HEK293 (cell line): ENCODE results near the gene MYL7.

Experiments
- CTCF ChIA-PET: fragments of 350-600 bp; formaldehyde crosslinking; extraction: SDS; loops from one replicate; lab custom pipeline; 2021; ENCODE audit warnings: antibody characterized with exemption; lab: Yijun Ruan, JAX
- POLR2A ChIA-PET: fragments of 300-600 bp; formaldehyde crosslinking; extraction: SDS; loops from one replicate; lab custom pipeline; 2020; ENCODE audit warnings: antibody characterized with exemption, inconsistent platforms; lab: Yijun Ruan, JAX
- H3K27ac ChIP-seq: fragments of 200-500 bp; sonication (Bioruptor generic); 2 replicates; pipeline ENCODE4 v1.5.1; 2014; ENCODE audit warnings: low read depth, low read length, control low read depth, inconsistent platforms; ENCODE audit errors: extremely low read depth
- H3K36me3 ChIP-seq, 2 experiments: fragments of 200-500 bp in 1 of 2; sonication (Bioruptor generic) in 1 of 2; 1 replicate in 1 of 2; 2 replicates in 1 of 2; pipeline ENCODE4 v1.5.1; 2014 to 2017; ENCODE audit warnings: inconsistent platforms in 2 of 2, low read length in 2 of 2; ENCODE audit not compliant: control insufficient read depth in 2 of 2, insufficient read depth in 1 of 2
- H3K4me1 ChIP-seq: fragments of 200-500 bp; sonication (Bioruptor generic); 2 replicates; pipeline ENCODE4 v1.5.1; 2014; ENCODE audit warnings: mild to moderate bottlenecking, low read length, inconsistent platforms; ENCODE audit not compliant: control insufficient read depth, insufficient read depth
- H3K4me3 ChIP-seq: 2 replicates; pipeline ENCODE4 v1.5.1; 2011; ENCODE audit warnings: low read depth, mild to moderate bottlenecking, control low read depth, low read length, moderate library complexity
- H3K9me3 ChIP-seq: fragments of 200-500 bp; sonication (Bioruptor generic); 2 replicates; pipeline ENCODE4 v1.5.1; 2014; ENCODE audit warnings: low read depth, low read length, inconsistent platforms; ENCODE audit not compliant: control insufficient read depth, insufficient read depth
- ATF2 ChIP-seq: fragments of 450-650 bp; formaldehyde crosslinking; IDR thresholded peaks from 2 replicates; pipeline ENCODE4 v1.5.1; 2016; ENCODE audit warnings: missing biosample characterization, missing genetic modification characterization, low read depth
- ELK4 ChIP-seq: IDR thresholded peaks from 2 replicates; pipeline ENCODE4 v1.6.1; 2011; ENCODE audit warnings: mild to moderate bottlenecking, low read depth, low read length, borderline replicate concordance
- FEZF1 ChIP-seq: fragments of 450-650 bp; formaldehyde crosslinking; IDR thresholded peaks from 2 replicates; pipeline ENCODE4 v1.5.1; 2016; ENCODE audit warnings: missing biosample characterization, missing genetic modification characterization
- ZBTB17 ChIP-seq: fragments of 450-650 bp; formaldehyde crosslinking; IDR thresholded peaks from 2 replicates; pipeline ENCODE4 v1.5.1; 2016; ENCODE audit warnings: missing biosample characterization, missing genetic modification characterization
- ZBTB21 ChIP-seq: fragments of 450-650 bp; formaldehyde crosslinking; IDR thresholded peaks from 2 replicates; pipeline ENCODE4 v1.5.1; 2017; ENCODE audit warnings: missing biosample characterization, missing genetic modification characterization
- ZFP69B ChIP-seq: fragments of 450-650 bp; formaldehyde crosslinking; IDR thresholded peaks from 2 replicates; pipeline ENCODE4 v1.5.1; 2016; ENCODE audit warnings: missing biosample characterization, missing genetic modification characterization
- ZIC2 ChIP-seq: fragments of 450-650 bp; formaldehyde crosslinking; IDR thresholded peaks from 2 replicates; pipeline ENCODE4 v1.5.1; 2016; ENCODE audit warnings: missing biosample characterization, missing genetic modification characterization
- ZNF19 ChIP-seq: fragments of 450-650 bp; formaldehyde crosslinking; IDR thresholded peaks from 2 replicates; pipeline ENCODE4; 2016; ENCODE audit warnings: missing biosample characterization, missing genetic modification characterization, low read depth
- ZNF24 ChIP-seq: fragments of 450-650 bp; formaldehyde crosslinking; IDR thresholded peaks from 2 replicates; pipeline ENCODE4 v1.5.1; 2016; ENCODE audit warnings: missing biosample characterization, missing genetic modification characterization
- ZNF302 ChIP-seq: fragments of 450-650 bp; formaldehyde crosslinking; IDR thresholded peaks from 2 replicates; pipeline ENCODE4 v1.5.1; 2016; ENCODE audit warnings: missing biosample characterization, missing genetic modification characterization, low read depth
- ZNF366 ChIP-seq: fragments of 450-650 bp; formaldehyde crosslinking; conservative IDR thresholded peaks from 2 replicates; pipeline ENCODE4 v1.5.1; 2016; ENCODE audit warnings: missing biosample characterization, missing genetic modification characterization
- ZNF398 ChIP-seq: fragments of 450-650 bp; formaldehyde crosslinking; IDR thresholded peaks from 2 replicates; pipeline ENCODE4 v1.5.1; 2017; ENCODE audit warnings: missing biosample characterization, missing genetic modification characterization
- ZNF423 ChIP-seq: fragments of 450-650 bp; formaldehyde crosslinking; IDR thresholded peaks from 2 replicates; pipeline ENCODE4 v1.5.1; 2016; ENCODE audit warnings: missing biosample characterization, missing genetic modification characterization
- ZNF473 ChIP-seq: fragments of 450-650 bp; formaldehyde crosslinking; IDR thresholded peaks from 2 replicates; pipeline ENCODE4 v1.5.1; 2017; ENCODE audit warnings: missing biosample characterization, missing genetic modification characterization
- ZNF514 ChIP-seq: fragments of 450-650 bp; formaldehyde crosslinking; IDR thresholded peaks from 2 replicates; pipeline ENCODE4 v1.5.1; 2016; ENCODE audit warnings: missing biosample characterization, missing genetic modification characterization
- ZNF544 ChIP-seq: fragments of 450-650 bp; formaldehyde crosslinking; IDR thresholded peaks from 2 replicates; pipeline ENCODE4 v1.5.0; 2017; ENCODE audit warnings: missing biosample characterization, missing genetic modification characterization
- ZNF600 ChIP-seq: fragments of 450-650 bp; formaldehyde crosslinking; IDR thresholded peaks from 2 replicates; pipeline ENCODE4 v1.5.1; 2016; ENCODE audit warnings: missing biosample characterization, missing genetic modification characterization
- ZNF660 ChIP-seq: fragments of 450-650 bp; IDR thresholded peaks from 2 replicates; pipeline ENCODE4 v1.5.1; 2018; ENCODE audit warnings: missing biosample characterization, mild to moderate bottlenecking, missing genetic modification characterization
- ZNF692 ChIP-seq: fragments of 450-650 bp; formaldehyde crosslinking; IDR thresholded peaks from 2 replicates; pipeline ENCODE4 v1.5.1; 2016; ENCODE audit warnings: missing biosample characterization, missing genetic modification characterization
- TF ChIP-seq, protein P1 (sequence below): fragments of 450-650 bp; formaldehyde crosslinking; IDR thresholded peaks from 2 replicates; pipeline ENCODE4 v1.5.1; 2017; ENCODE audit warnings: missing biosample characterization, missing genetic modification characterization

Gene MYL7

GRCh38 chr7:44182827-44183226 lies 41.7 kb upstream of the MYL7 start:
- POLR2A ChIA-PET = no interaction called here
- peaks cover 4% of the 10 kb centered on the region; the same call in 1 of the 2 replicates for H3K4me1 ChIP-seq
- TF ChIP-seq ZNF302 (no peak), ZNF473 (tag by site-specific recombination) (no peak), ZNF692 (tag by site-specific recombination) (no peak), ZNF24 (tag by site-specific recombination) (no peak), ZBTB21 (no peak)
- TF ChIP-seq, all 188 proteins: peak for 0
- Histone ChIP-seq H3K27ac (no peak overlapping the region), H3K36me3 (no peaks in the 10 kb centered on the region), H3K4me3 (no peak overlapping the region), H3K9me3 (no peaks in the 10 kb centered on the region)
- CTCF ChIA-PET = no interaction called here

DNA sequence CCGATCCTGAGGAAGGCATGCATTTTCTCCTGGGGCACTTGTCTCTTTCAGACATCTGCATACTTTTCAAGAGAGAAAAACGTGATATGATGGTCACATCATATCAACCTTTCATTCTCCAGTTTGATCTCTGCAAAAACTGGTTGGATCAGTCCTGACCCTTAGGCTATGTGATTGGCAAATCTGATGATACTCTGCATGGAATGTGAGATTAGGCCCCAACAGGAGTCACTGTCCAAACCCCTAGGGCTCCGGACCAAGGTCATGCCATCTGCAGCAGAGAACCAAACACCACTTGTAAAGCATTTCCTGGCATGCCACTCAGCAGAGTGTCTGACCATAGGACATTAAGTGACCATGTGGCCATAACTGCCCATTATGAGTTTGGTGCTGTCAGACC lies 39.5 kb upstream of the MYL7 start:
- CTCF ChIA-PET = no interaction called here
- no peak for TF ChIP-seq ZNF600
- TF ChIP-seq ELK4 = no peak
- Histone ChIP-seq H3K36me3 (no peaks in the 10 kb centered on the region), H3K9me3 (no peaks in the 10 kb centered on the region), H3K4me3 (no peak overlapping the region), H3K27ac (no peak overlapping the region), H3K4me1 (peaks cover 10% of the 10 kb centered on the region; the same call in 1 of the 2 replicates)
- POLR2A ChIA-PET = no interaction called here

DNA sequence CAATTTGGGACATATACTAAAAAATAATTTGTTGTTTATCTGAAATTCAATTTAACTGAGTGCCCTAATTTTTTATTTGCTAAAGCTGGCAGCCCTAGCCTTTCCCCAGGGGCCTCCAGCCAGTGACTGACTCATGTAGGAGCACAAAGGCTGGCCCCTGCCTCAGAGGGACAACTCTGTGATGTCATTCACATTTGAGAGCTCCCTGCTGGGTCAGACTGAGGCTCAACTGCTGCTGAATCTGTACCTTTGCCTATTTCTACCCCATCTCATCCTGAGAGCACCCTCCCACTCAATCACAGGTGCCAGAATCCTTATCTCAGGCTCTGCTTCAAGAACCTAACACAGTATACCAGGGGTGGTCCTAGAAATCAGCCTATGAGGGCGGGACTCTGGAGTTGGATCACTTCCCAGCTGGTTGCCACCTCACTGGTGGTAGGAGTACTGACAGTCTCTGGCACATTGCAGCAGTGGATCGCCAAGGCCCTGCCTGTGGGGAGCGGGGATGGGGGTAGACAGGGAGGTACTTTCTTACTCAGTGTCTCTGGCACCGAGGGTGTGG lies 36.5 kb upstream of the MYL7 start:
- CTCF ChIA-PET = interaction anchor here (0.7 to 0.9 kb wide), 2 partner anchors 20 to 105 kb away, joined by 3 read pairs; no protein-coding TSS in a partner anchor
- Histone ChIP-seq H3K9me3 (no peaks in the 10 kb centered on the region), H3K27ac (no peak overlapping the region), H3K4me1 (peaks cover 7% of the 10 kb centered on the region; the same call in 1 of the 2 replicates), H3K4me3 (no peak overlapping the region), H3K36me3 (no peaks in the 10 kb centered on the region)
- POLR2A ChIA-PET = no interaction called here
- TF ChIP-seq ZNF398 (tag by site-specific recombination) = peak; percentile 89
- no peak for TF ChIP-seq ZNF19
- no peak for TF ChIP-seq ZNF544 (tag by site-specific recombination)
- 0 out of 2 replicates have a peak, but pooled peaks have one; percentile 15 for TF ChIP-seq ZNF366 (tag by site-specific recombination)
- peak; percentile 28; the same call in 1 of the 2 replicates for TF ChIP-seq FEZF1
- TF ChIP-seq ZNF423 (tag by site-specific recombination) = no peak
- TF ChIP-seq, protein P1, sequence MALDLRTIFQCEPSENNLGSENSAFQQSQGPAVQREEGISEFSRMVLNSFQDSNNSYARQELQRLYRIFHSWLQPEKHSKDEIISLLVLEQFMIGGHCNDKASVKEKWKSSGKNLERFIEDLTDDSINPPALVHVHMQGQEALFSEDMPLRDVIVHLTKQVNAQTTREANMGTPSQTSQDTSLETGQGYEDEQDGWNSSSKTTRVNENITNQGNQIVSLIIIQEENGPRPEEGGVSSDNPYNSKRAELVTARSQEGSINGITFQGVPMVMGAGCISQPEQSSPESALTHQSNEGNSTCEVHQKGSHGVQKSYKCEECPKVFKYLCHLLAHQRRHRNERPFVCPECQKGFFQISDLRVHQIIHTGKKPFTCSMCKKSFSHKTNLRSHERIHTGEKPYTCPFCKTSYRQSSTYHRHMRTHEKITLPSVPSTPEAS (tag by site-specific recombination) = no peak
- no peak for TF ChIP-seq ZNF514
- TF ChIP-seq ZIC2 (tag by site-specific recombination) = peak; percentile 82
- TF ChIP-seq ZNF600 = peak; percentile 47; the same call in 1 of the 2 replicates
- TF ChIP-seq ZNF660 = peak; percentile 68
- 0 out of 2 replicates have a peak, but pooled peaks have one; percentile 40 for TF ChIP-seq ZNF692 (tag by site-specific recombination)
- 0 out of 2 replicates have a peak, but pooled peaks have one; percentile 30 for TF ChIP-seq ZFP69B
- peak; percentile 76 for TF ChIP-seq ZBTB17 (tag by site-specific recombination)
- TF ChIP-seq ATF2 (tag by site-specific recombination) = peak; percentile 76; the same call in 1 of the 2 replicates
